Panc1 (cell line): Measurements from ENCODE around the gene DCN. TPM values are rescaled to one million over a fixed set of nuclear protein-coding genes. Genes with fewer than 3 reads are reported as not detected.

Source experiments
- ATAC-seq: fragments of 200-7000 bp; cut with Tn5 transposase; 2 replicates; pipeline ENCODE4 v1.9.1; 2020; ENCODE audit warnings: mild to moderate bottlenecking, moderate library complexity
- BruUV-seq: library from RNA; stranded (reverse); fragments of 400-500 nt; replicated peaks from 2 replicates; lab custom pipeline; 2021; lab: Mats Ljungman, UMichigan
- CTCF ChIA-PET: fragments of 300-600 bp; sonication (Branson Sonifier 250); formaldehyde crosslinking; loops from one replicate; lab custom pipeline; 2022; ENCODE audit warnings: antibody characterized with exemption; lab: Charles Lee
- POLR2A ChIA-PET: fragments of 300-600 bp; sonication (Branson Sonifier 250); formaldehyde crosslinking; loops from one replicate; lab custom pipeline; 2022; ENCODE audit warnings: antibody characterized with exemption; lab: Charles Lee
- DNase-seq: peaks from one replicate; pipeline ENCODE4 v3.0.0-alpha.2; 2010; ENCODE audit warnings: low read depth, low spot score
- H3K27ac ChIP-seq: 2 replicates; pipeline ENCODE4 v1.5.1; 2011; ENCODE audit warnings: mild to moderate bottlenecking, low read length, inconsistent platforms
- H3K27me3 ChIP-seq: fragments of 200-500 bp; sonication (Bioruptor generic); 2 replicates; pipeline ENCODE4 v1.6.0; 2014; ENCODE audit warnings: low read length, inconsistent platforms; ENCODE audit not compliant: control insufficient read depth, insufficient read depth
- H3K36me3 ChIP-seq: fragments of 200-500 bp; sonication (Bioruptor generic); 2 replicates; pipeline ENCODE4 v1.5.1; 2014; ENCODE audit warnings: inconsistent platforms, mild to moderate bottlenecking, low read length, moderate library complexity; ENCODE audit not compliant: control insufficient read depth, insufficient read depth
- H3K4me1 ChIP-seq: 2 replicates; pipeline ENCODE4 v1.5.1; 2011; ENCODE audit warnings: inconsistent platforms, mild to moderate bottlenecking, low read length, moderate library complexity; ENCODE audit not compliant: control insufficient read depth, insufficient read depth
- H3K4me3 ChIP-seq, 2 experiments: 2 replicates each; pipeline ENCODE4 v1.5.1; 2011 to 2012; ENCODE audit warnings: low read depth in 2 of 2, low read length in 2 of 2, mild to moderate bottlenecking in 2 of 2, inconsistent platforms in 1 of 2, moderate library complexity in 1 of 2
- H3K9me3 ChIP-seq: fragments of 200-500 bp; sonication (Bioruptor generic); 2 replicates; pipeline ENCODE4 v1.5.1; 2014; ENCODE audit warnings: low read depth, mild to moderate bottlenecking, inconsistent platforms, low read length, moderate library complexity; ENCODE audit not compliant: control insufficient read depth, insufficient read depth
- POLR2AphosphoS5 ChIP-seq: IDR thresholded peaks from 2 replicates; pipeline ENCODE4 v1.6.1; 2012; ENCODE audit warnings: mild to moderate bottlenecking, low read depth, low read length, moderate library complexity
- SIN3A ChIP-seq: IDR thresholded peaks from 2 replicates; pipeline ENCODE4 v1.6.1; 2012; ENCODE audit warnings: low read depth, mild to moderate bottlenecking, low read length, moderate library complexity, borderline replicate concordance; ENCODE audit not compliant: insufficient read depth
- TCF7L2 ChIP-seq: IDR thresholded peaks from 2 replicates; pipeline ENCODE4 v1.6.1; 2011; ENCODE audit warnings: mild to moderate bottlenecking, low read depth, low read length, inconsistent platforms
- in situ Hi-C: cut with HindIII; loops from 2 replicates; pipeline ENCODE4 v1.10.0; 2016; ENCODE audit warnings: low sequenced_read_pairs, low pct_unique_long_range_greater_than_20kb
- intact Hi-C: fragments of 100-400 bp; cut with micrococcal nuclease; formaldehyde crosslinking; loops from one replicate; pipeline ENCODE4 v1.10.0; 2022; ENCODE audit not compliant: unreplicated experiment
- total RNA-seq: library from RNA; stranded (reverse); gene quantifications from one replicate; pipeline ENCODE4 v1.2.1, GENCODE V29; 2021; ENCODE audit not compliant: unreplicated experiment
- TF ChIP-seq, protein P1 (sequence below): fragments of 450-650 bp; IDR thresholded peaks from 2 replicates; pipeline ENCODE4 v1.5.1; 2017; ENCODE audit warnings: mild to moderate bottlenecking
- TF ChIP-seq, protein P2 (sequence below), 2 experiments: IDR thresholded peaks; 2 replicates each; pipeline ENCODE4 v1.6.1; 2011 to 2012; ENCODE audit warnings: low read depth in 2 of 2, control low read depth in 1 of 2, low read length in 1 of 2, mild to moderate bottlenecking in 1 of 2, moderate library complexity in 1 of 2; ENCODE audit not compliant: insufficient read depth in 1 of 2

The DCN gene
- total RNA-seq, 1 experiment from 2014 or later: 1.9 TPM

DNA sequence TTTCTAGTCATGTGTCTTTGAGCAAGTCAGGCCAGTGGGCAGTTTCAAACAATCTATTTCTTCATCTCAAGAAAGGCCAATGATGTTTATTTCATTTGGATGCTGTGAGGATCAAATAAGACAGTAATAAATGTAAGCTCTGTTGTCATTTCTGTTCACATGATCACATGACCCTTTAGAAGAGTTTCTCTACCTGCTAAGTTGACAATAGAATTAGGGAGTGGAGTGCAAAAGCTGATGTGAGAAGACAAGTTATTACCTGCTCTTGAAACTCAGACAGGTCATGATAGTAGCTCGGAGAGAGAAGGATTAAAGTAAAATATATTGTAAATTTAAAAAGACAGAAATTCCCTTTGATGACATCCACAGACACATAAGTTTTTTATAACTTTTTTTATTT, 37.3 kb upstream of the DCN start:
- intact Hi-C loops (no loop called here), in situ Hi-C loops (no loop called here)
- Histone ChIP-seq H3K27me3 (no peaks in the 10 kb centered on the region), H3K4me3 (no peak overlapping the region), H3K27ac (no peak overlapping the region), H3K36me3 (no peaks in the 10 kb centered on the region), H3K4me1 (no peaks in the 10 kb centered on the region), H3K9me3 (no peaks in the 10 kb centered on the region; the same call in 1 of the 2 replicates)
- no peak for TF ChIP-seq POLR2AphosphoS5
- TF ChIP-seq, protein P1, sequence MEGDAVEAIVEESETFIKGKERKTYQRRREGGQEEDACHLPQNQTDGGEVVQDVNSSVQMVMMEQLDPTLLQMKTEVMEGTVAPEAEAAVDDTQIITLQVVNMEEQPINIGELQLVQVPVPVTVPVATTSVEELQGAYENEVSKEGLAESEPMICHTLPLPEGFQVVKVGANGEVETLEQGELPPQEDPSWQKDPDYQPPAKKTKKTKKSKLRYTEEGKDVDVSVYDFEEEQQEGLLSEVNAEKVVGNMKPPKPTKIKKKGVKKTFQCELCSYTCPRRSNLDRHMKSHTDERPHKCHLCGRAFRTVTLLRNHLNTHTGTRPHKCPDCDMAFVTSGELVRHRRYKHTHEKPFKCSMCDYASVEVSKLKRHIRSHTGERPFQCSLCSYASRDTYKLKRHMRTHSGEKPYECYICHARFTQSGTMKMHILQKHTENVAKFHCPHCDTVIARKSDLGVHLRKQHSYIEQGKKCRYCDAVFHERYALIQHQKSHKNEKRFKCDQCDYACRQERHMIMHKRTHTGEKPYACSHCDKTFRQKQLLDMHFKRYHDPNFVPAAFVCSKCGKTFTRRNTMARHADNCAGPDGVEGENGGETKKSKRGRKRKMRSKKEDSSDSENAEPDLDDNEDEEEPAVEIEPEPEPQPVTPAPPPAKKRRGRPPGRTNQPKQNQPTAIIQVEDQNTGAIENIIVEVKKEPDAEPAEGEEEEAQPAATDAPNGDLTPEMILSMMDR: no peak
- TF ChIP-seq, protein P2, sequence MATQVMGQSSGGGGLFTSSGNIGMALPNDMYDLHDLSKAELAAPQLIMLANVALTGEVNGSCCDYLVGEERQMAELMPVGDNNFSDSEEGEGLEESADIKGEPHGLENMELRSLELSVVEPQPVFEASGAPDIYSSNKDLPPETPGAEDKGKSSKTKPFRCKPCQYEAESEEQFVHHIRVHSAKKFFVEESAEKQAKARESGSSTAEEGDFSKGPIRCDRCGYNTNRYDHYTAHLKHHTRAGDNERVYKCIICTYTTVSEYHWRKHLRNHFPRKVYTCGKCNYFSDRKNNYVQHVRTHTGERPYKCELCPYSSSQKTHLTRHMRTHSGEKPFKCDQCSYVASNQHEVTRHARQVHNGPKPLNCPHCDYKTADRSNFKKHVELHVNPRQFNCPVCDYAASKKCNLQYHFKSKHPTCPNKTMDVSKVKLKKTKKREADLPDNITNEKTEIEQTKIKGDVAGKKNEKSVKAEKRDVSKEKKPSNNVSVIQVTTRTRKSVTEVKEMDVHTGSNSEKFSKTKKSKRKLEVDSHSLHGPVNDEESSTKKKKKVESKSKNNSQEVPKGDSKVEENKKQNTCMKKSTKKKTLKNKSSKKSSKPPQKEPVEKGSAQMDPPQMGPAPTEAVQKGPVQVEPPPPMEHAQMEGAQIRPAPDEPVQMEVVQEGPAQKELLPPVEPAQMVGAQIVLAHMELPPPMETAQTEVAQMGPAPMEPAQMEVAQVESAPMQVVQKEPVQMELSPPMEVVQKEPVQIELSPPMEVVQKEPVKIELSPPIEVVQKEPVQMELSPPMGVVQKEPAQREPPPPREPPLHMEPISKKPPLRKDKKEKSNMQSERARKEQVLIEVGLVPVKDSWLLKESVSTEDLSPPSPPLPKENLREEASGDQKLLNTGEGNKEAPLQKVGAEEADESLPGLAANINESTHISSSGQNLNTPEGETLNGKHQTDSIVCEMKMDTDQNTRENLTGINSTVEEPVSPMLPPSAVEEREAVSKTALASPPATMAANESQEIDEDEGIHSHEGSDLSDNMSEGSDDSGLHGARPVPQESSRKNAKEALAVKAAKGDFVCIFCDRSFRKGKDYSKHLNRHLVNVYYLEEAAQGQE (IDR thresholded peaks at IDR 0.05; ENCODE audit: insufficient read depth in 1 of 2, low read depth in 2 of 2, low read length in 1 of 2): no peak
- TF ChIP-seq TCF7L2: no peak
- no peak for TF ChIP-seq SIN3A
- no TSS peak for BruUV-seq
- CTCF ChIA-PET: no interaction called here
- DNase-seq (no peak), ATAC-seq (no peak)
- POLR2A ChIA-PET: no interaction called here

DNA sequence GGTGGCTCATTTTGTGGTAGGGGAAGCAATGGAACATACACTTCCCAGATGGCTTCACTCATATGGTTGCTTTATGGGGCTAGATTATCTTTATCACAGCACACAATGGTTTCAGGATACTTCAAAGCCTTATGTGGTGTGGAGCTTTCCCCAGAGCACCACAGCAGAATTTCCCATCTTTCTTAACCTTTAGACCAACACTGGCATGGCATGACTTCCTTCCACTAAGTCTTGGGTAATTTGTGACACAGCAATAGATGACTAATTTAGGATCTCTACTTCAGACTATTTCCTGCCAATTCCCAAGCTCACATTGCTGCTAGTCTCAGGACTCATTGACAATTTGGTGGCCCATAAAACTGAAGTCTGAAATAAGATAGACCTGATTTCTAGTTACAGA, 36.9 kb upstream of the DCN start:
- H3K9me3 ChIP-seq: no peaks in the 10 kb centered on the region; the same call in 1 of the 2 replicates
- H3K4me1 ChIP-seq: no peaks in the 10 kb centered on the region
- H3K36me3 ChIP-seq: no peaks in the 10 kb centered on the region
- ATAC-seq (no peak), DNase-seq (no peak)
- TF ChIP-seq POLR2AphosphoS5 (no peak), TCF7L2 (no peak), SIN3A (no peak)
- TF ChIP-seq, protein P2 (IDR thresholded peaks at IDR 0.05; ENCODE audit: insufficient read depth in 1 of 2, low read depth in 2 of 2, low read length in 1 of 2): no peak
- TF ChIP-seq, protein P1: no peak
- no TSS peak for BruUV-seq
- intact Hi-C loops: no loop called here
- no peak overlapping the region for H3K27ac ChIP-seq
- CTCF ChIA-PET: no interaction called here
- H3K4me3 ChIP-seq: no peak overlapping the region
- POLR2A ChIA-PET: no interaction called here
- in situ Hi-C loops: no loop called here
- H3K27me3 ChIP-seq: no peaks in the 10 kb centered on the region
